Cerebellar nuclear complex (tissue), 1 donor: ENCODE results near the gene CD82.

Experiments used
- DNase-seq, 2 experiments: peaks; one replicate each; lab custom pipeline; 2025; lab: John Stamatoyannopoulos, UW

Gene CD82

GRCh38 chr11:44617671-44618461 is 52.4 kb downstream of the CD82 start:
- no peak for DNase-seq

DNA sequence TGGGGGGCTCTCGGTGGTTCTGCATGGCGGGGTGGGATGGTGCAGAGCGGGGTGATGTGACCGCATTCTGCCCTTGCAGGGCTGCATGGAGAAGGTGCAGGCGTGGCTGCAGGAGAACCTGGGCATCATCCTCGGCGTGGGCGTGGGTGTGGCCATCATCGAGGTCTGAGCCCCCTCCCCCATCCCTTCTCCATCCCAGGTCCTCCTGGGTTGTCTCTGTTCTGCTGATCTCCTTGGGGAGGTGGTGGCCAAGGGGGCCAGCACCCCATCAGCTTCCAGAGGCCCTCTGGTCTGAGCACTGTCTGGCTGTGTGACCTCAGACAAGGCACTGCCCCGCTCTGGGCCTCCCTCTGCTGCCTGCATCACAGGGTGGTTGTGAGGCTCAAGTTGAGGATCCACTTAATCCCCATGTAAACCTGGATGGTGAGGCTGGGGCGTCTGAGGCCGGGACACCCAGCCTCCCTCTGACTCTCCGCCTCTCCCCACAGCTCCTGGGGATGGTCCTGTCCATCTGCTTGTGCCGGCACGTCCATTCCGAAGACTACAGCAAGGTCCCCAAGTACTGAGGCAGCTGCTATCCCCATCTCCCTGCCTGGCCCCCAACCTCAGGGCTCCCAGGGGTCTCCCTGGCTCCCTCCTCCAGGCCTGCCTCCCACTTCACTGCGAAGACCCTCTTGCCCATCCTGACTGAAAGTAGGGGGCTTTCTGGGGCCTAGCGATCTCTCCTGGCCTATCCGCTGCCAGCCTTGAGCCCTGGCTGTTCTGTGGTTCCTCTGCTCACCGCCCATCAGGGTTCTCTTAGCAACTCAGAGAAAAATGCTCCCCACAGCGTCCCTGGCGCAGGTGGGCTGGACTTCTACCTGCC is 53.3 kb downstream of the CD82 start:
- DNase-seq: no peak

DNA sequence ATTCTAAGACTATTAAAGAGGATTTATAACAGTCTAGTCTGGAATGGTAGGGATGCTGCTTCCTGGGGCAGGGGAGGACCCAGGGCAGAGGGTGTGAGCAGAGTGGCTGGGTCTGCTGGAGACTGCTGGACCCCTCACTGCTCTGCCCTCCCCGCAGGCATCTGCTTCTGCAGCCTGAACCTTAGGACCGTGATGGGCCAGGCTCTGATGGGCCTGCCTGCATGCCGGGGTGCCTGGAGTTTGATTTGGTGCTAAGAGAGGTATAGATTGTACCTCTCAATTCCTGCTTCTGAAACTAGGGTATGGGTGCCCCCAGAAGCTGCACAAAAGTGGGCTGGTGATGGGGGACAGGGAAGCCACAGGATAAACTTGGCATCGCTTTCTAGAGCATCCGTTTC is 54.9 kb downstream of the CD82 start:
- no peak for DNase-seq

GRCh38 chr11:44621140-44621681 is 55.7 kb downstream of the CD82 start:
- DNase-seq: peak in 1 of 2 experiments; percentile 42

- DNase-seq: no peak
Observed at GRCh38 chr11:44621784-44622183, 56.3 kb downstream of the CD82 start.

- DNase-seq: no peak
Observed at GRCh38 chr11:44622190-44622650, 56.8 kb downstream of the CD82 start.

- DNase-seq: no peak
Observed at GRCh38 chr11:44622721-44623258, 57.3 kb downstream of the CD82 start.

DNA sequence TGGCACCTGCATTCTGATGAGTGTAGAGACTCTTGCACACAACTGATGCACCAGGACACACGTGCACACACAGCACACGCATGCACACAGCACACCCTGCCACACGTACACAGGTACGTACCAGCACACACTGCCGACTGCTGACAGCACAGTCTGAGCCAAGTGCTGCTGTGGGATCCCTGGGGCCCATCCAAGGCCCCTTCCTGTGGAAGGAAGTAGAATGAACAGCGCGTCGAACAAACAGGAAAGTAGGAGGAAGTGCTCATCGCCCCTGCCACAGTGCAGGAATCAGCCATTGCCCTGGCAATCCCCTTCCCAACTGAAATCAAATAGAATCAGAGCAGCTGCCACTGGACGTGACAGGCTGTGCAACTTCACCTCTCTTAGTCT is 57.9 kb downstream of the CD82 start:
- no peak for DNase-seq

GRCh38 chr11:44623731-44624491 is 58.4 kb downstream of the CD82 start:
- DNase-seq: no peak

GRCh38 chr11:44624761-44625221 is 59.3 kb downstream of the CD82 start:
- DNase-seq: no peak

DNA sequence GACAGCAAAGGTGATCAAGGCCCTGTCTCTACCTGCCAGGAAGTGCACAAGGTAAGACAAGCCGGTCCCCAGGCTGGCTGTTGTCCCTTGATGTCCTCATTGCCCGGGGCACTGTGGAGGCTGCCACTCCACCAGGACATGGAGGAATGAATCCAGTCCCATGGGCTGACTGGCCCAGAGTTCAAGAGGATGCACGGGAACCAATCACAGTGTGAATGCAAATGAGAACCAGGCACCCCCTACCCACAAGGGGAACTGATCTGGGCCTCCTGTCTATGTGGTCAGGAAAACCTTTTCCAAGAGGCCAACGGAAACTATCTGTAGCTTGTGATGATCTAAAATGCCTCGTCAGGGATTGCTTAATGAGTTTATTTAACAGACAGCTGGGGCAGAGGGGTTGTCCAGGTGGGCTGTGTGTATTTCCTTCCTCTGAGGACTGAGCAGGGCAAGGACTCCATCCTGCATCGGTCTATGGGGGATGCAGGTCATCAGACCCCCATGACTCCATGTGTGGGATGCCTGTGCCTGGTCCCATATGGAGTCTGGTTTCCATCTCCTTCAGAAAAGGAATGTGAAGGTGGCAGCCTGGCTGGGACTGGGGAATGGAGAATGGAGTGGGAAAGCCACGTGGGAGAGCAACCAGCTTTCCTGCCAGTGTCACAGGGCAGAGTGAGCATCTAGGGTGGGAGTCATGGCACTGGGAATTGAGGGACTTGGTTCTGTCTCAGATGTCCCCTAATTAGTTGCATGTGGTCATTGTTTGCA is 60.5 kb downstream of the CD82 start:
- no peak for DNase-seq

- no peak for DNase-seq
Observed at GRCh38 chr11:44626645-44627044, 61.2 kb downstream of the CD82 start.

- DNase-seq: no peak
Observed at GRCh38 chr11:44627165-44627789, 61.8 kb downstream of the CD82 start.

DNA sequence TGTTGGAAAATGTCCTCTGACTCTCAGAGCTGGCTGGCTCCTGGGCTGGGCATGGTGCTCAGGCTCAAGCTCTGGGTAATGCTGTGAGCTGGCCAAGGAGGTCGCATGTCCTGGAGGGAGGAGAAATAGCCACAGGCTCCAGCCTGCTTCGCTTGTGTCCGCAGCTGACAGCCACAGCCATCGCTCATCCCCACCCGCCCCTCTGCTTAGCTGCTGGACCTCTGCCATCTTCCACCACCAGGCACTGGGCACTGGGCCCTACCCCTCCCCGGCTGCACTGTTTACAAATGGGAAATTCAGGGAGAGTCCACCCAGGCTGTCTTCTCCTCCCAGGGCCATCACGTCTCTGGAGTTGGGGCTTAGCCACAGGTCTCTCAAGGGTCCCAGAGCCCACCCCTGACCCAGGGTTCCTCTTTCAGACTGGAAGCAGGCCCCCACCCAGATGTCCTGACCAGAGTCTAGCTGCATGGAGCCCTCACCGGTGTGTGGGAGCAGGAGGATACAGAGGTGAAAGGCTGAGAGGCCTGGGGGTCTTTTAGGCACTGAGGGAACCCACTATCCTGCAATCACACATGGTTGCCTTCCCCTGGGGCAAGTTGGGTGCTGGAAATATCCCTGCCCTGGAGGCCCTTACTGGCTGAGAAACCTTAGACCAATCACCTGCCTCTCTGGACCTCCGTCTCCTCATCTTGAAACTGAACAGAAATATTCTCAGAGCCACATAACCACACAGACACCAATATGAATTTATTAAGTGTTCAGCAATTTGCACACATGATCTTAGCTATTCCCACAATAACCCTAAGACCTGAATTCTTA is 62.7 kb downstream of the CD82 start:
- DNase-seq: peak; percentile 85 to 97

GRCh38 chr11:44628730-44629700 is 63.6 kb downstream of the CD82 start:
- DNase-seq: no peak

DNA sequence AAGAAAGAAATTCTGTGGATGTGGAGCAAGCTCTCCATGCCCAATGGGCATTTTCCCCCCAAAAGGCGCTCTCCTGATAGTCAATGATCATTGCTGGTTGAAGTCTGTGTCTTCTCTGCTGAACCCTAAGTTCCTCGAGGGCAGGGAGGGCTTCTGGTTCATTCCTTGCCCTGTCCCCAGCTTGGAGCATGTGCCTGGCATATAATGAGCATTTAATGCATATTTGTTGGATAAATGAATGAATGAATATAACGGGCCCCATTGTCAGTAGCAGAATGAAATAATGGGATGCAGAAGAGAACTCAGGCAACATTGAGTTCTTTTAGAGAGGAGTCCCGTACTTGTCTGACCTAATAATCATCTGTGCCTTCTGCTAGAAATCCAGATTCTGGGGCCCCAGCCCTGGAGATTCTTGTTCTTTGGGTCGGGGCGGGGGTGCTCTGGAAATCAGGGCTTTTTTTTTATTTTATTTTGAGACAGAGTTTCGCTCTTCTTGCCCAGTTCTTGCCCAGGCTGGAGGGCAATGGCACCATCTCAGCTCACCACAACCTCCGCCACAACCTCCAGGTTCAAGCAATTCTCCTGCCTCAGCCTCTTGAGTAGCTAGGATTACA is 64.4 kb downstream of the CD82 start:
- no peak for DNase-seq

DNA sequence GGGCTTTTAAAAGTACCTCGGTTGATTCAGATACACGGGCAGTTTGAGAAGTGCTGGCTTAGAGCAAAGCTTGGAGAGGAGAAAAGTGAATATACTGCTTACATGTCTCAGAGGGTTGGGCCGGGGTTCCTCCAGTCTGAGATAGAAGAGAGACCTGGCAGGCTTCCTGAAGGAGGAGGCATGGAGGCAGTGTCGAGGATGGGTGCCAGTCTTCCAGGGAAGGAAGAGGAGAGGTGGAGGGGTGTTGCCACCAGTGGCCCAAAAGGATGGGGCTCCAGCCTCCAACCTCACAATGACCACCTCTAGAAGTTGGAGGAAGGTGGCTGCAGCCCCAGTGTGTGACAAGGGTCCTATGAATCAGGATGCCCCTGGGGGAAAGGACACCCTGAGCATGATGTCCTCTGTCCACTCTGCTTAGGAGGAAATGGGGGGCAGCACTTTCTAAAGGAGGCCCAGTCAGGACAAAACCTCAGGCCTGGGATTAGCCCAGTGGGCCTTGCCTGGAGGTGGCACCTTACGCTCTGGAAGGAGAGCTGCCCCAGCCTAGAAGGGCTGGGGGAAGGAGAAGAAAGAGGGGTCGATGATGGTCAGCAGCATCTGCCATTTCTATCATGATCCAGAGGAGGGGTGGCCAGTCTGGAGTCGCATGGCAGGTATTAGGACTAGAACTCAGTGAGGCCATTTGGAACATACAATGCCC is 65.2 kb downstream of the CD82 start:
- no peak for DNase-seq
